HepG2 (cell line): ENCODE results near the gene HOXC4. TPM values are rescaled to one million over a fixed set of nuclear protein-coding genes. Genes with fewer than 3 reads are reported as not detected.

Source experiments
- ATAC-seq: fragments of 200-7000 bp; cut with Tn5 transposase; 3 replicates; pipeline ENCODE4 v1.9.1; 2020; ENCODE audit warnings: mild to moderate bottlenecking, moderate library complexity
- BruUV-seq: library from RNA; stranded (reverse); fragments of 400-500 nt; replicated peaks from 2 replicates; lab custom pipeline; 2021; lab: Mats Ljungman, UMichigan
- CTCF ChIA-PET: fragments of 300-600 bp; formaldehyde crosslinking; extraction: SDS; loops from one replicate; lab custom pipeline; 2021; ENCODE audit warnings: low total read pairs, inconsistent platforms, low intra/inter-chr PET ratio; lab: Yijun Ruan, JAX
- POLR2A ChIA-PET: fragments of 350-600 bp; sonication (Branson Sonifier 250); formaldehyde crosslinking; loops from one replicate; lab custom pipeline; 2020; ENCODE audit warnings: antibody characterized with exemption, inconsistent platforms; lab: Yijun Ruan, JAX
- DNase-seq: peaks from one replicate; pipeline ENCODE4 v3.0.0-alpha.2; 2015; ENCODE audit warnings: low spot score
- FAIRE-seq: peaks from 3 replicates; lab custom pipeline; 2011; peaks lifted over from hg19 to GRCh38; lab: Jason Lieb, UNC
- H2AFZ ChIP-seq: one replicate; pipeline ENCODE4 v1.6.1; 2011; ENCODE audit warnings: low read length, inconsistent platforms
- H3K27ac ChIP-seq: fragments of 300-600 bp; 3 replicates; pipeline ENCODE4 v1.8.0; 2011; ENCODE audit warnings: mixed run types, mild to moderate bottlenecking, mixed read lengths, low read length, inconsistent platforms; ENCODE audit not compliant: insufficient read depth; ENCODE audit errors: extremely low read length
- H3K27me3 ChIP-seq, 2 experiments: fragments of 200-600 bp in 1 of 2; 2 replicates in 1 of 2; 3 replicates in 1 of 2; pipeline versions ENCODE4 v1.6.0 to v1.8.0; 2011; ENCODE audit warnings: low read length in 2 of 2, mild to moderate bottlenecking in 2 of 2, moderate library complexity in 2 of 2, inconsistent platforms in 1 of 2; ENCODE audit not compliant: insufficient read depth in 2 of 2, control insufficient read depth in 1 of 2
- H3K36me3 ChIP-seq, 2 experiments: fragments of 200-600 bp in 1 of 2; replicated peaks in 1 of 2; 2 replicates in 1 of 2; 3 replicates in 1 of 2; pipeline versions ENCODE4 v1.5.1 to v1.8.0; 2011; ENCODE audit warnings: low read length in 2 of 2, inconsistent platforms in 1 of 2; ENCODE audit not compliant: insufficient read depth in 2 of 2, control insufficient read depth in 1 of 2
- H3K4me1 ChIP-seq: 2 replicates; pipeline ENCODE4 v1.5.1; 2012; ENCODE audit warnings: low read length, inconsistent platforms; ENCODE audit not compliant: insufficient read depth
- H3K4me2 ChIP-seq: 2 replicates; pipeline ENCODE4 v1.6.0; 2011; ENCODE audit warnings: low read depth, low read length, inconsistent platforms
- H3K4me3 ChIP-seq, 3 experiments: fragments of 200-600 bp in 1 of 3; sonication (generic), shearing (Covaris generic) in 1 of 3; replicated peaks in 1 of 3; 2 replicates each; pipeline ENCODE4 v1.5.1; 2011 to 2016; ENCODE audit warnings: low read length in 3 of 3, inconsistent platforms in 2 of 3, low read depth in 2 of 3, mild to moderate bottlenecking in 2 of 3, control low read depth in 1 of 3, mixed read lengths in 1 of 3; ENCODE audit not compliant: insufficient read depth in 1 of 3
- H3K79me2 ChIP-seq: one replicate; pipeline ENCODE4 v1.6.1; 2011; ENCODE audit warnings: low read length, inconsistent platforms; ENCODE audit not compliant: insufficient read depth
- H3K9ac ChIP-seq: 2 replicates; pipeline ENCODE4 v1.6.0; 2011; ENCODE audit warnings: mild to moderate bottlenecking, low read depth, low read length, inconsistent platforms; ENCODE audit not compliant: insufficient read depth
- H3K9me3 ChIP-seq: 2 replicates; pipeline ENCODE4 v1.5.1; 2012; ENCODE audit warnings: mild to moderate bottlenecking, low read length
- H4K20me1 ChIP-seq: 2 replicates; pipeline ENCODE4 v1.6.0; 2011; ENCODE audit warnings: inconsistent platforms, mild to moderate bottlenecking, low read length, moderate library complexity; ENCODE audit not compliant: insufficient read depth
- CTCF ChIP-seq: sonication (generic); formaldehyde crosslinking; IDR thresholded peaks from 2 replicates; pipeline ENCODE4 v1.5.0; 2020; ENCODE audit warnings: mild to moderate bottlenecking, missing genetic modification reagents, moderate library complexity
- STAG1 ChIP-seq: sonication (generic); formaldehyde crosslinking; IDR thresholded peaks from 2 replicates; pipeline ENCODE4 v1.4.0; 2020; ENCODE audit warnings: missing genetic modification reagents
- ZBTB44 ChIP-seq: sonication (generic); formaldehyde crosslinking; IDR thresholded peaks from 2 replicates; pipeline ENCODE4 v1.4.0; 2020; ENCODE audit warnings: missing genetic modification reagents
- WGBS: methylation state at CpG from one replicate; pipeline ENCODE4 v1.1.6; 2017; ENCODE audit warnings: low lambda C conversion rate; 5-methylcytosine and 5-hydroxymethylcytosine counted together
- in situ Hi-C: cut with HindIII; loops from 2 replicates; pipeline ENCODE4 v1.10.0; 2017; ENCODE audit warnings: low pct_unique_long_range_greater_than_20kb; ENCODE audit not compliant: extremely low pct_ligation_motif_present
- intact Hi-C: fragments of 100-400 bp; cut with micrococcal nuclease; formaldehyde crosslinking; loops from one replicate; pipeline ENCODE4 v1.10.0; 2022; ENCODE audit not compliant: unreplicated experiment
- polyA plus RNA-seq, 8 experiments: library from polyadenylated mRNA; depleted of rRNA in 3 of 8; stranded (reverse) in 7 of 8; unstranded in 1 of 8; fragments of >200 nt; fragmentation: Illumina TruSeq in 4 of 8; extraction: Trizol in 4 of 8; gene quantifications; 2 replicates each; pipeline versions ENCODE4 v1.2.1 to v1.2.3, GENCODE V29; 2011 to 2016; ENCODE audit warnings: low read depth in 4 of 8, missing spikeins in 1 of 8, mixed read lengths in 1 of 8; ENCODE audit not compliant: insufficient read depth in 1 of 8
- total RNA-seq, 5 experiments: library from RNA; depleted of rRNA; stranded (reverse); fragments of >200 nt; fragmentation: Illumina TruSeq; extraction: Trizol; gene quantifications; 2 replicates each; pipeline ENCODE4 v1.2.3, GENCODE V29; 2016; ENCODE audit warnings: low read depth in 1 of 5
- TF ChIP-seq, protein P1 (sequence below): sonication (generic); formaldehyde crosslinking; IDR thresholded peaks from 2 replicates; pipeline ENCODE4 v1.5.0; 2020; ENCODE audit warnings: missing genetic modification reagents

The HOXC4 gene
- total and polyA plus RNA-seq, 2 of the 13 experiments (the other 11 are each of a cell fraction or from before 2014, with no cell fraction given): not detected

DNA sequence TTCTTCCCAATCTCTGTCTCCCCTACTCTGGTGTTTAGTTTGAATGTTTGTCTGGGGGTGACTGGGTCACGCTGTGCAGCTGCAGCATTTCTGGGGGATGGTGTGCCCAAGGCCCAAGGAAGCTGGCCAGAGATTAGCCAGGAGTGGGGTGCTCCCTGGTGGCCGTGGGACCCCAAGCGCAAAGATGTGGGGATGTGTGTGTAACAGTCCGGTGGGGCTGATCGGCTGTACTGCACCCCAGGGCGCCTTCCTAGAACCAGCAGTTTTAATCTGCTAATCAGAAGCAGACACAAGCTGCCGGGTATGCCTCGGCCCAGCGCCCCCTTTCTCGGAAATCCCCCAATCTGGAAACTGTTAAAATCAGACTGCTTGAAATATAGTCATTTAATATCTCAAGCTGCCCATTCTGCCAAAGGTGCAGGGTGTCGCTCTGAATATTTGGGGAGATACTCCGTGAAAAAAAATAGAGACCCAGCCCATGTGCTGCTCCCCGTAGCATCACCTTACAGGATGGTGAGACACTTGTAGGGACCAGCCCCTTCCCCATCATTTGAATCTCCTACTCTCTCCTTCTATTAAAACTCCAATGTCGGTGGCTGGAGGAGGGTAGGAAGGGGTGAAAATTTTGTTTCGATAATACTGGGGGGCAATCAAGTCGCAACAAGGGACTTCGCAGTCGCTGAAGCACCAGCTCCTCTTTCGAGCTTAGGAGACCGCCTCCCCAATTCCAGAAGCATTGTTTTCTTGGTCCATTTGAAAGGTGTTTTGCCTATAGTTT lies 49.4 kb upstream of the HOXC4 start:
- Histone ChIP-seq H2AFZ (no peak overlapping the region), H3K27ac (no peak overlapping the region), H3K79me2 (no peaks in the 10 kb centered on the region), H3K9me3 (no peaks in the 10 kb centered on the region), H3K4me1 (peaks cover 33% of the 10 kb centered on the region), H3K9ac (no peak overlapping the region), H3K27me3 (peaks cover 25 to 89% of the 10 kb centered on the region in 2 experiments), H3K4me2 (no peak overlapping the region), H3K4me3 (peak overlapping the region in 1 of 3 experiments; percentile 42; a peak in 1 of 6 replicates), H4K20me1 (no peaks in the 10 kb centered on the region), H3K36me3 (no peaks in the 10 kb centered on the region)
- TF ChIP-seq CTCF (CRISPR knock-in tag): peak; percentile 45
- TF ChIP-seq ZBTB44 (CRISPR knock-in tag): no peak
- TF ChIP-seq, protein P1, sequence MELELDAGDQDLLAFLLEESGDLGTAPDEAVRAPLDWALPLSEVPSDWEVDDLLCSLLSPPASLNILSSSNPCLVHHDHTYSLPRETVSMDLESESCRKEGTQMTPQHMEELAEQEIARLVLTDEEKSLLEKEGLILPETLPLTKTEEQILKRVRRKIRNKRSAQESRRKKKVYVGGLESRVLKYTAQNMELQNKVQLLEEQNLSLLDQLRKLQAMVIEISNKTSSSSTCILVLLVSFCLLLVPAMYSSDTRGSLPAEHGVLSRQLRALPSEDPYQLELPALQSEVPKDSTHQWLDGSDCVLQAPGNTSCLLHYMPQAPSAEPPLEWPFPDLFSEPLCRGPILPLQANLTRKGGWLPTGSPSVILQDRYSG (CRISPR knock-in tag): no peak
- TF ChIP-seq STAG1 (CRISPR knock-in tag): peak; percentile 32
- ChIA-PET CTCF (interaction anchor here (3.3 kb wide), 1 partner anchor 203 kb away, joined by 26 read pairs; no protein-coding TSS in a partner anchor), POLR2A (no interaction called here)
- intact Hi-C loops (loop anchor here (10.0 kb wide), 1 partner anchor 361 kb away; the partner anchor contains the start of gene GPR84), in situ Hi-C loops (no loop called here)
- FAIRE-seq: no peak
- DNase-seq: no peak
- no peak for ATAC-seq
- no TSS peak for BruUV-seq
- WGBS: 31% methylated on average over 11 of the region's 20 CpGs
